ENCODE data around the gene IRX4. TPM values are rescaled to one million over a fixed set of nuclear protein-coding genes. Genes with fewer than 3 reads are reported as not detected.

IRX4 gene
- total RNA-seq, 1 experiment from 2014 or later, result not detected

GRCh38 chr5:1914471-1914870, 31.7 kb upstream of the IRX4 start:
- no peak for DNase-seq (ENCODE audit: low read depth)

- DNase-seq (ENCODE audit: low read depth), result no peak
Measured at GRCh38 chr5:1913578-1913977, 30.9 kb upstream of the IRX4 start.

GRCh38 chr5:1912951-1913565, 30.3 kb upstream of the IRX4 start:
- DNase-seq (ENCODE audit: low read depth), result no peak

GRCh38 chr5:1911773-1912235, 29.1 kb upstream of the IRX4 start:
- no peak for DNase-seq (ENCODE audit: low read depth)

GRCh38 chr5:1910861-1911772, 28.4 kb upstream of the IRX4 start:
- DNase-seq (ENCODE audit: low read depth), result no peak

GRCh38 chr5:1910081-1910760, 27.5 kb upstream of the IRX4 start:
- DNase-seq (ENCODE audit: low read depth), result no peak

- no peak for DNase-seq (ENCODE audit: low read depth)
Measured at GRCh38 chr5:1909346-1909985, 26.7 kb upstream of the IRX4 start.

GRCh38 chr5:1908931-1909330, 26.2 kb upstream of the IRX4 start:
- DNase-seq (ENCODE audit: low read depth), result no peak

- DNase-seq (ENCODE audit: low read depth), result no peak
Measured at GRCh38 chr5:1907616-1908015, 24.9 kb upstream of the IRX4 start.

GRCh38 chr5:1905108-1905507, 22.4 kb upstream of the IRX4 start:
- no peak for DNase-seq (ENCODE audit: low read depth)

GRCh38 chr5:1901983-1902382, 19.3 kb upstream of the IRX4 start:
- no peak for DNase-seq (ENCODE audit: low read depth)

GRCh38 chr5:1901061-1901460, 18.3 kb upstream of the IRX4 start:
- no peak for DNase-seq (ENCODE audit: low read depth)

- DNase-seq (ENCODE audit: low read depth), result no peak
Measured at GRCh38 chr5:1899201-1899600, 16.5 kb upstream of the IRX4 start.

GRCh38 chr5:1897816-1898450, 15.2 kb upstream of the IRX4 start:
- no peak for DNase-seq (ENCODE audit: low read depth)

GRCh38 chr5:1897386-1897785, 14.7 kb upstream of the IRX4 start:
- DNase-seq (ENCODE audit: low read depth), result no peak

GRCh38 chr5:1896602-1897376, 14.1 kb upstream of the IRX4 start:
- DNase-seq (ENCODE audit: low read depth), result no peak

- DNase-seq (ENCODE audit: low read depth), result no peak
Measured at GRCh38 chr5:1895739-1896420, 13.2 kb upstream of the IRX4 start.

- no peak for DNase-seq (ENCODE audit: low read depth)
Measured at GRCh38 chr5:1894243-1894642, 11.5 kb upstream of the IRX4 start.

- no peak for DNase-seq (ENCODE audit: low read depth)
Measured at GRCh38 chr5:1893754-1894153, 11.0 kb upstream of the IRX4 start.
